Measurements from ENCODE around the gene METTL4.

The METTL4 gene

DNA sequence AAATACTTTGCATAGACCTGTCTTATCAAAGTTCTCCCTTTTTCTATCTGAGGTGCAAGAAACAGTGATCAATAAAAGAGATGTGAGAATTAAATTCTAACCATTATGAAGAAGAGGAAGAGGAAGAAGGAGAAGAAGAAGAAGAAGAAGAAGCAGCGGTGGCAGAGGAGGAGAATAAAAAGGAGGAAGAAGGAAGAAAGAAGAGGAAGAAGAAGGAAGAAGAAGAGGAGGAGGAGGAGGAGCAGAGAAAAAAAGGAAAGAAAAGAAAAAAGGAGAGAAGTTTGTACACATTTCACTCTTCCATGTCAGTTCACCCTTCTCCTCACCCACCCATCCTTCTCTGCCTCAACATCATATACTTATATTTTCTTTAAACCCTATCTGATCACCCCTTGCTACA lies 68.4 kb downstream of the METTL4 start:
- ChIA-PET POLR2A (interaction anchor here (0.7 kb wide), 1 partner anchor 15 kb away, joined by 4 read pairs; no protein-coding TSS in a partner anchor), CTCF (no interaction called here)
- Histone ChIP-seq H3K27ac (ENCODE audit: insufficient read depth in 1 of 2, low read depth in 1 of 2, low read length in 2 of 2, poor library complexity in 1 of 2, severe bottlenecking in 2 of 2) (no peak overlapping the region), H3K27me3 (replicated peaks in 2 of 5; ENCODE audit: control insufficient read depth in 4 of 5, insufficient read depth in 5 of 5, low read length in 4 of 5) (no peaks in the 10 kb centered on the region), H3K4me1 (ENCODE audit: control extremely low read depth in 1 of 4, control insufficient read depth in 4 of 4, insufficient read depth in 4 of 4, low read length in 3 of 4) (no peaks in the 10 kb centered on the region), H3K36me3 (ENCODE audit: control insufficient read depth in 4 of 4, insufficient read depth in 4 of 4, low read length in 3 of 4) (no peaks in the 10 kb centered on the region), H3K9me3 (ENCODE audit: control extremely low read depth in 1 of 5, control insufficient read depth in 4 of 5, insufficient read depth in 2 of 5, low read depth in 1 of 5, low read length in 4 of 5) (no peaks in the 10 kb centered on the region), H3K4me3 (ENCODE audit: control insufficient read depth in 1 of 7, extremely low read depth in 1 of 7, insufficient read depth in 4 of 7, low read depth in 2 of 7, low read length in 6 of 7) (no peak overlapping the region)
- no peak for DNase-seq
- 100% methylated on average over 1 of the region's 1 CpG for WGBS (ENCODE audit: insufficient coverage)

- H3K27ac ChIP-seq (ENCODE audit: insufficient read depth in 1 of 2, low read depth in 1 of 2, low read length in 2 of 2, poor library complexity in 1 of 2, severe bottlenecking in 2 of 2): no peak overlapping the region
- no peak for DNase-seq
- POLR2A ChIA-PET: no interaction called here
- no peaks in the 10 kb centered on the region for H3K27me3 ChIP-seq (replicated peaks in 2 of 5; ENCODE audit: control insufficient read depth in 4 of 5, insufficient read depth in 5 of 5, low read length in 4 of 5)
- WGBS (ENCODE audit: insufficient coverage): 100% methylated on average over 1 of the region's 3 CpGs
- no peaks in the 10 kb centered on the region for H3K36me3 ChIP-seq (ENCODE audit: control insufficient read depth in 4 of 4, insufficient read depth in 4 of 4, low read length in 3 of 4)
- no peak overlapping the region for H3K4me3 ChIP-seq (ENCODE audit: control insufficient read depth in 1 of 7, extremely low read depth in 1 of 7, insufficient read depth in 4 of 7, low read depth in 2 of 7, low read length in 6 of 7)
- H3K4me1 ChIP-seq (ENCODE audit: control extremely low read depth in 1 of 4, control insufficient read depth in 4 of 4, insufficient read depth in 4 of 4, low read length in 3 of 4): no peaks in the 10 kb centered on the region
- CTCF ChIA-PET: no interaction called here
- no peaks in the 10 kb centered on the region for H3K9me3 ChIP-seq (ENCODE audit: control extremely low read depth in 1 of 5, control insufficient read depth in 4 of 5, insufficient read depth in 2 of 5, low read depth in 1 of 5, low read length in 4 of 5)
Measured at GRCh38 chr18:2502394-2502793, 68.9 kb downstream of the METTL4 start.

DNA sequence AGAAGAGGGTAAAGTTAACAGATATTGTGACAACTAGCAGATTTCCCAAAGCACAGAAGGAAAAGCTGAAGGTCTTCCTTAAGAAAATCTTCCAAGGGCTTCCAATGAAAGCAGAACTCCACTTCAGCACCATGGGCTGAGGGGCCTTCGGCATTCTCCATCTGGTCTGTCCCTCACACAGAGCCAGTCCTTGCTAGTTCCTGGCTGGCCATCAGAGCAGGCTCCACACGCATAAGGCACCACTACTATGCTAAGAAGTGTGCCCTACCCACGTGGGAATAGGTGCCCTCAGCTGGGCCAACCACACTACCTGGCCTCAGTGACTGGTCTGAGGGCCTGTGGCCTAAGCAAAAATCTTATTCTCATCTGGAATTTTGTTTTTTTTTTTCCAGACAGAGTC lies 73.5 kb downstream of the METTL4 start:
- Histone ChIP-seq H3K4me1 (ENCODE audit: control extremely low read depth in 1 of 4, control insufficient read depth in 4 of 4, insufficient read depth in 4 of 4, low read length in 3 of 4) (no peaks in the 10 kb centered on the region), H3K27ac (ENCODE audit: insufficient read depth in 1 of 2, low read depth in 1 of 2, low read length in 2 of 2, poor library complexity in 1 of 2, severe bottlenecking in 2 of 2) (no peak overlapping the region), H3K36me3 (ENCODE audit: control insufficient read depth in 4 of 4, insufficient read depth in 4 of 4, low read length in 3 of 4) (no peaks in the 10 kb centered on the region), H3K27me3 (replicated peaks in 2 of 5; ENCODE audit: control insufficient read depth in 4 of 5, insufficient read depth in 5 of 5, low read length in 4 of 5) (no peaks in the 10 kb centered on the region), H3K9me3 (ENCODE audit: control extremely low read depth in 1 of 5, control insufficient read depth in 4 of 5, insufficient read depth in 2 of 5, low read depth in 1 of 5, low read length in 4 of 5) (no peaks in the 10 kb centered on the region), H3K4me3 (ENCODE audit: control insufficient read depth in 1 of 7, extremely low read depth in 1 of 7, insufficient read depth in 4 of 7, low read depth in 2 of 7, low read length in 6 of 7) (no peak overlapping the region)
- WGBS (ENCODE audit: insufficient coverage): 88% methylated on average over 3 of the region's 3 CpGs
- no peak for DNase-seq
- ChIA-PET POLR2A (no interaction called here), CTCF (no interaction called here)

- Histone ChIP-seq H3K27ac (ENCODE audit: insufficient read depth in 1 of 2, low read depth in 1 of 2, low read length in 2 of 2, poor library complexity in 1 of 2, severe bottlenecking in 2 of 2) (no peak overlapping the region), H3K36me3 (ENCODE audit: control insufficient read depth in 4 of 4, insufficient read depth in 4 of 4, low read length in 3 of 4) (no peaks in the 10 kb centered on the region), H3K4me3 (ENCODE audit: control insufficient read depth in 1 of 7, extremely low read depth in 1 of 7, insufficient read depth in 4 of 7, low read depth in 2 of 7, low read length in 6 of 7) (no peak overlapping the region), H3K9me3 (ENCODE audit: control extremely low read depth in 1 of 5, control insufficient read depth in 4 of 5, insufficient read depth in 2 of 5, low read depth in 1 of 5, low read length in 4 of 5) (no peaks in the 10 kb centered on the region), H3K4me1 (ENCODE audit: control extremely low read depth in 1 of 4, control insufficient read depth in 4 of 4, insufficient read depth in 4 of 4, low read length in 3 of 4) (no peaks in the 10 kb centered on the region), H3K27me3 (replicated peaks in 2 of 5; ENCODE audit: control insufficient read depth in 4 of 5, insufficient read depth in 5 of 5, low read length in 4 of 5) (peaks cover 0 to 2% (median 0%) of the 10 kb centered on the region in 5 experiments)
- ChIA-PET POLR2A (no interaction called here), CTCF (interaction anchor here (1.1 kb wide), 1 partner anchor 8 kb away, joined by 4 read pairs; no protein-coding TSS in a partner anchor)
- DNase-seq: no peak
- WGBS (ENCODE audit: insufficient coverage): no CpG with 5 or more reads among the region's 1 CpG
Measured at GRCh38 chr18:2495381-2495780, 75.9 kb downstream of the METTL4 start.

GRCh38 chr18:2494921-2495320 lies 76.4 kb downstream of the METTL4 start:
- ChIA-PET CTCF (no interaction called here), POLR2A (no interaction called here)
- DNase-seq: no peak
- no peak overlapping the region for H3K27ac ChIP-seq (ENCODE audit: insufficient read depth in 1 of 2, low read depth in 1 of 2, low read length in 2 of 2, poor library complexity in 1 of 2, severe bottlenecking in 2 of 2)
- H3K9me3 ChIP-seq (ENCODE audit: control extremely low read depth in 1 of 5, control insufficient read depth in 4 of 5, insufficient read depth in 2 of 5, low read depth in 1 of 5, low read length in 4 of 5): no peaks in the 10 kb centered on the region
- H3K36me3 ChIP-seq (ENCODE audit: control insufficient read depth in 4 of 4, insufficient read depth in 4 of 4, low read length in 3 of 4): no peaks in the 10 kb centered on the region
- WGBS (ENCODE audit: insufficient coverage): 87% methylated on average over 4 of the region's 4 CpGs
- H3K4me1 ChIP-seq (ENCODE audit: control extremely low read depth in 1 of 4, control insufficient read depth in 4 of 4, insufficient read depth in 4 of 4, low read length in 3 of 4): no peaks in the 10 kb centered on the region
- no peak overlapping the region for H3K4me3 ChIP-seq (ENCODE audit: control insufficient read depth in 1 of 7, extremely low read depth in 1 of 7, insufficient read depth in 4 of 7, low read depth in 2 of 7, low read length in 6 of 7)
- peaks cover 0 to 2% (median 0%) of the 10 kb centered on the region in 5 experiments for H3K27me3 ChIP-seq (replicated peaks in 2 of 5; ENCODE audit: control insufficient read depth in 4 of 5, insufficient read depth in 5 of 5, low read length in 4 of 5)
